ENCODE data around the gene MTERF2.

DNA sequence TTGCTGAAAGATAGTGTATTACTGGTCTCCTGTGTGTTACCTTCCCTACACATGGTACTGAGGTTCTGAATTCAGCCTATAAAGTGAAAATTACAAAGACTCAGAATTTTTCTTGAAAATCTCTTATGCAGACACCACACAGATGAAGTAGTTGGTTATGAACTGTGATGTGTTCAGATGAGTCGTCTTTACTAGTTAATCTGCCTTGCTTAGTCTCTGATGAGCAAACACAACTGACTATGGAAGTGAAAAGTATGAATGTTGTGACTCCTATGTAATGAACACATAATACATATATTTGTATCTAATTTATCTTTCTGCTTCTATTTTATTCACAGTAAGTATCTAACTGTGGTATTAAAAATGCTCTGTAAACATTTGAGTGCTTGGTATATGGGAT lies 4.7 kb downstream of the MTERF2 start:
- TF ChIP-seq, protein P1, sequence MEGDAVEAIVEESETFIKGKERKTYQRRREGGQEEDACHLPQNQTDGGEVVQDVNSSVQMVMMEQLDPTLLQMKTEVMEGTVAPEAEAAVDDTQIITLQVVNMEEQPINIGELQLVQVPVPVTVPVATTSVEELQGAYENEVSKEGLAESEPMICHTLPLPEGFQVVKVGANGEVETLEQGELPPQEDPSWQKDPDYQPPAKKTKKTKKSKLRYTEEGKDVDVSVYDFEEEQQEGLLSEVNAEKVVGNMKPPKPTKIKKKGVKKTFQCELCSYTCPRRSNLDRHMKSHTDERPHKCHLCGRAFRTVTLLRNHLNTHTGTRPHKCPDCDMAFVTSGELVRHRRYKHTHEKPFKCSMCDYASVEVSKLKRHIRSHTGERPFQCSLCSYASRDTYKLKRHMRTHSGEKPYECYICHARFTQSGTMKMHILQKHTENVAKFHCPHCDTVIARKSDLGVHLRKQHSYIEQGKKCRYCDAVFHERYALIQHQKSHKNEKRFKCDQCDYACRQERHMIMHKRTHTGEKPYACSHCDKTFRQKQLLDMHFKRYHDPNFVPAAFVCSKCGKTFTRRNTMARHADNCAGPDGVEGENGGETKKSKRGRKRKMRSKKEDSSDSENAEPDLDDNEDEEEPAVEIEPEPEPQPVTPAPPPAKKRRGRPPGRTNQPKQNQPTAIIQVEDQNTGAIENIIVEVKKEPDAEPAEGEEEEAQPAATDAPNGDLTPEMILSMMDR (IDR thresholded peaks at IDR 0.05; ENCODE audit: low read depth, low read length, poor library complexity, severe bottlenecking): no peak
- no peak for TF ChIP-seq EZH2phosphoT487 (IDR thresholded peaks at IDR 0.05; ENCODE audit: borderline replicate concordance, low read length)

Data from DOHH2 (cell line).